Keratinocyte (primary cell): Measurements from ENCODE around the gene FBXO34. TPM values are rescaled to one million over a fixed set of nuclear protein-coding genes. Genes with fewer than 3 reads are reported as not detected.

Experiments used
- DNase-seq: peaks from one replicate; pipeline ENCODE4 v3.0.0-alpha.2; 2011; ENCODE audit warnings: low read depth, missing footprints, low spot score
- FAIRE-seq: peaks from 2 replicates; lab custom pipeline; 2011; peaks lifted over from hg19 to GRCh38; lab: Jason Lieb, UNC
- H2AFZ ChIP-seq: 2 replicates; pipeline ENCODE4 v1.6.0; 2012; ENCODE audit warnings: low read length, control low read depth, inconsistent platforms; ENCODE audit not compliant: control insufficient read depth
- H3K27ac ChIP-seq: 2 replicates; pipeline ENCODE4 v1.5.1; 2011; ENCODE audit warnings: low read length; ENCODE audit not compliant: control insufficient read depth, insufficient read depth
- H3K27me3 ChIP-seq: 3 replicates; pipeline ENCODE4 v1.6.0; 2011; ENCODE audit warnings: low read length; ENCODE audit not compliant: control insufficient read depth, insufficient read depth; ENCODE audit errors: extremely low read depth
- H3K36me3 ChIP-seq, 2 experiments: 2 replicates in 1 of 2; 3 replicates in 1 of 2; pipeline ENCODE4 v1.5.1; 2011; ENCODE audit warnings: low read length in 2 of 2, mild to moderate bottlenecking in 1 of 2; ENCODE audit not compliant: control insufficient read depth in 2 of 2, insufficient read depth in 2 of 2; ENCODE audit errors: extremely low read depth in 1 of 2
- H3K4me1 ChIP-seq: 3 replicates; pipeline ENCODE4 v1.5.1; 2011; ENCODE audit warnings: low read length; ENCODE audit not compliant: control insufficient read depth, insufficient read depth; ENCODE audit errors: extremely low read depth
- H3K4me2 ChIP-seq: 3 replicates; pipeline ENCODE4 v1.6.0; 2011; ENCODE audit warnings: low read depth, low read length; ENCODE audit not compliant: control insufficient read depth, insufficient read depth; ENCODE audit errors: extremely low read depth
- H3K4me3 ChIP-seq, 3 experiments: fragments of 200-600 bp in 1 of 3; sonication (generic) in 1 of 3; 2 replicates in 2 of 3; 3 replicates in 1 of 3; pipeline ENCODE4 v1.5.1; 2011 to 2016; ENCODE audit warnings: low read length in 3 of 3, mild to moderate bottlenecking in 3 of 3, control low read depth in 2 of 3, inconsistent platforms in 1 of 3, low read depth in 1 of 3, mixed read lengths in 1 of 3, mixed run types in 1 of 3, moderate library complexity in 1 of 3; ENCODE audit not compliant: control insufficient read depth in 2 of 3, insufficient read depth in 2 of 3; ENCODE audit errors: extremely low read depth in 1 of 3
- H3K79me2 ChIP-seq: 2 replicates; pipeline ENCODE4 v1.6.0; 2012; ENCODE audit warnings: low read length; ENCODE audit not compliant: control insufficient read depth, insufficient read depth
- H3K9ac ChIP-seq: 3 replicates; pipeline ENCODE4 v1.6.0; 2011; ENCODE audit warnings: low read length; ENCODE audit not compliant: control insufficient read depth, insufficient read depth; ENCODE audit errors: extremely low read depth
- H3K9me1 ChIP-seq: 3 replicates; pipeline ENCODE4 v1.6.0; 2011; ENCODE audit warnings: low read length; ENCODE audit not compliant: control insufficient read depth, insufficient read depth; ENCODE audit errors: extremely low read depth
- H3K9me3 ChIP-seq: 2 replicates; pipeline ENCODE4 v1.5.1; 2012; ENCODE audit warnings: low read depth, low read length; ENCODE audit not compliant: control insufficient read depth
- H4K20me1 ChIP-seq: 3 replicates; pipeline ENCODE4 v1.6.0; 2011; ENCODE audit warnings: low read length; ENCODE audit not compliant: control insufficient read depth, insufficient read depth; ENCODE audit errors: extremely low read depth
- EZH2 ChIP-seq: IDR thresholded peaks from one replicate; pipeline ENCODE4 v1.6.1; 2012; ENCODE audit warnings: inconsistent platforms, mild to moderate bottlenecking, low read length, moderate library complexity
- dilution Hi-C: fragments of 300-500 bp; cut with MboI; formaldehyde crosslinking; loops from one replicate; pipeline ENCODE4 v1.7.0; 2020; ENCODE audit warnings: low sequenced_read_pairs; ENCODE audit not compliant: extremely low pct_ligation_motif_present
- polyA plus RNA-seq, 5 experiments: library from polyadenylated mRNA; depleted of rRNA in 3 of 5; stranded (reverse) in 3 of 5; stranded (forward) in 1 of 5; unstranded in 1 of 5; fragments of >200 nt; gene quantifications; 1 replicate in 1 of 5; 2 replicates in 3 of 5; 3 replicates in 1 of 5; pipeline versions ENCODE4 v1.2.1 to v1.2.3, GENCODE V29; 2011 to 2012; ENCODE audit warnings: missing spikeins in 2 of 5, low read depth in 1 of 5, low replicate concordance in 1 of 5
- TF ChIP-seq, protein P1 (sequence below), 3 experiments: IDR thresholded peaks in 1 of 3; conservative IDR thresholded peaks in 1 of 3; optimal IDR thresholded peaks in 1 of 3; 2 replicates in 2 of 3; 3 replicates in 1 of 3; pipeline versions ENCODE3 to v1.5.1; 2011; ENCODE audit warnings: low read length in 3 of 3, mild to moderate bottlenecking in 3 of 3, moderate library complexity in 2 of 3, control low read depth in 1 of 3, inconsistent platforms in 1 of 3; ENCODE audit not compliant: insufficient read depth in 2 of 3; ENCODE audit errors: extremely low read depth in 1 of 3

FBXO34 gene
- polyA plus RNA-seq, 1 donor (not counting 4 experiments of a cell fraction or from before 2014, with no cell fraction given) = 18.0 TPM

DNA sequence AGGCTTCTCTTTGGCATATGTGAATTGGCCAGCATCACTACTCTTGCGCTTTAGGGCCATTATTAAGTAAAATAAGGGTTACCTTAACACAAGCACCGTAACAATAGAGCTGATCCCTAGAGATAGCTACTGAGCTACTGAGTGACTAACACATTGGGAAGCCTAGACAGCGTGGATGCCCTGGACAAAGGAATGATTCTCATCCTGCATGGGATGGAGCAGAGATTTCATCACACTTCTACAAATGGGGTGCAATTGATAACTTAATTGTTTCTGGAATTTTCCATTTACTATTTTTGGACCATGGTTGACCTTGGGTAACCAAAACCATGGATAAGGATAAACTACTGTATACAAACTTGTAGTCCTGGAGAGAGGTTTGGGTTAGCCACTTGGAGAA is 57.1 kb downstream of the FBXO34 start:
- DNase-seq (no peak), FAIRE-seq (no peak)
- peaks cover 0 to 1% of the 10 kb centered on the region in 2 experiments for H3K36me3 ChIP-seq
- H3K4me2 ChIP-seq = no peak overlapping the region
- H3K27me3 ChIP-seq = no peaks in the 10 kb centered on the region
- no peak overlapping the region for H3K27ac ChIP-seq
- no peaks in the 10 kb centered on the region for H3K4me1 ChIP-seq
- H3K9ac ChIP-seq = no peak overlapping the region
- no peak overlapping the region for H3K4me3 ChIP-seq
- no peaks in the 10 kb centered on the region for H3K9me3 ChIP-seq
- dilution Hi-C loops = no loop called here
- H4K20me1 ChIP-seq = no peaks in the 10 kb centered on the region
- H3K9me1 ChIP-seq = no peaks in the 10 kb centered on the region
- TF ChIP-seq EZH2 = no peak
- TF ChIP-seq, protein P1, sequence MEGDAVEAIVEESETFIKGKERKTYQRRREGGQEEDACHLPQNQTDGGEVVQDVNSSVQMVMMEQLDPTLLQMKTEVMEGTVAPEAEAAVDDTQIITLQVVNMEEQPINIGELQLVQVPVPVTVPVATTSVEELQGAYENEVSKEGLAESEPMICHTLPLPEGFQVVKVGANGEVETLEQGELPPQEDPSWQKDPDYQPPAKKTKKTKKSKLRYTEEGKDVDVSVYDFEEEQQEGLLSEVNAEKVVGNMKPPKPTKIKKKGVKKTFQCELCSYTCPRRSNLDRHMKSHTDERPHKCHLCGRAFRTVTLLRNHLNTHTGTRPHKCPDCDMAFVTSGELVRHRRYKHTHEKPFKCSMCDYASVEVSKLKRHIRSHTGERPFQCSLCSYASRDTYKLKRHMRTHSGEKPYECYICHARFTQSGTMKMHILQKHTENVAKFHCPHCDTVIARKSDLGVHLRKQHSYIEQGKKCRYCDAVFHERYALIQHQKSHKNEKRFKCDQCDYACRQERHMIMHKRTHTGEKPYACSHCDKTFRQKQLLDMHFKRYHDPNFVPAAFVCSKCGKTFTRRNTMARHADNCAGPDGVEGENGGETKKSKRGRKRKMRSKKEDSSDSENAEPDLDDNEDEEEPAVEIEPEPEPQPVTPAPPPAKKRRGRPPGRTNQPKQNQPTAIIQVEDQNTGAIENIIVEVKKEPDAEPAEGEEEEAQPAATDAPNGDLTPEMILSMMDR (optimal IDR thresholded peaks at IDR 0.05 in 1 of 3, IDR thresholded peaks at IDR 0.05 in 1 of 3, conservative IDR thresholded peaks at IDR 0.05 in 1 of 3; ENCODE audit: extremely low read depth in 1 of 3, insufficient read depth in 2 of 3, low read length in 3 of 3) = no peak
- peaks cover 23% of the 10 kb centered on the region for H3K79me2 ChIP-seq
- no peak overlapping the region for H2AFZ ChIP-seq

DNA sequence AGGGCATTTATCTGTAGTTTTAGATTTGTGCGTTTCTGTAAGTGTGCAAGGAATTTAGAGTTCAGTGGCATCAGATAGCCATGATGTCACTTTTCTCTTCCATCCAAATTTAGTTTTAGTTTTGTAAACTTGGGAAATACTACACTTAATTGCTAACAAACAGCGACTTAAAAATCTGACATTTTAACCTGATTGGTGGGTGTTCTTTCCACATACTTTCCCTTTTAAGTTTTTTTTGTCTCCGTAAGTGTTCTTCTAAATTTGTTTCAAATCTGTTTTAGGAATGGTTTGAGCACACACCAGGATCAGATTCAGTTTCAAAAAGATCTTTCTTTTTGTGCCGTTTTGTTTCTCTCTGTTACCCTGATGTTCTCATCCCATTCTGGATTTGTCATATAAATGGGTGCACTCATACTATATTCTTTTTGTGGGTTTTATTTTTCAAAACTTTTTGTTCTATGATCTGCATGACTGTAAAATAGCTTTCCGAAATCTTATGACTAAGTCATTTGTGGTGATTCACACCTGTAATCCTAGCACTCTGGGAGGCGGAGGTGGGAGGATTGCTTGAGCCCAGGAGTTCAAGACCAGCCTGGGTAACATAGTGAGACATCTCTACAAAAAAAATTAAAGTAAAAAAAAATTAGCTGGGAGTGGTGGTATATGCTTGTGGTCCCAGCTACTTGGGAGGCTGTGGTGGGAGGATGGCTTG is 58.9 kb downstream of the FBXO34 start:
- Histone ChIP-seq H3K9me3 (no peaks in the 10 kb centered on the region), H2AFZ (no peak overlapping the region), H3K36me3 (peaks cover 0 to 1% of the 10 kb centered on the region in 2 experiments), H3K27me3 (no peaks in the 10 kb centered on the region), H3K4me2 (no peak overlapping the region), H3K9ac (no peak overlapping the region), H3K4me3 (no peak overlapping the region), H4K20me1 (no peaks in the 10 kb centered on the region), H3K27ac (no peak overlapping the region), H3K4me1 (peaks cover 5% of the 10 kb centered on the region), H3K79me2 (peaks cover 30% of the 10 kb centered on the region), H3K9me1 (peaks cover 2% of the 10 kb centered on the region)
- DNase-seq (no peak), FAIRE-seq (no peak)
- dilution Hi-C loops = no loop called here
- no peak for TF ChIP-seq EZH2
- TF ChIP-seq, protein P1 (optimal IDR thresholded peaks at IDR 0.05 in 1 of 3, IDR thresholded peaks at IDR 0.05 in 1 of 3, conservative IDR thresholded peaks at IDR 0.05 in 1 of 3; ENCODE audit: extremely low read depth in 1 of 3, insufficient read depth in 2 of 3, low read length in 3 of 3) = no peak
